K562 (cell line): ENCODE results near the gene OGFR. TPM values are rescaled to one million over a fixed set of nuclear protein-coding genes. Genes with fewer than 3 reads are reported as not detected.

Experiments
- CBX5 ChIP-seq: IDR thresholded peaks from 2 replicates; pipeline ENCODE4 v1.6.1; 2014; ENCODE audit warnings: low read depth, borderline replicate concordance
- CHD1 ChIP-seq: fragments of 200-600 bp; sonication (generic); IDR thresholded peaks from one replicate; pipeline ENCODE4 v1.6.1; 2012; ENCODE audit warnings: mild to moderate bottlenecking, moderate library complexity, low read length, inconsistent platforms
- CTCF ChIP-seq, 3 experiments: IDR thresholded peaks in 2 of 3; conservative IDR thresholded peaks in 1 of 3; 2 replicates each; pipeline ENCODE4 v1.5.1; 2011 to 2012; ENCODE audit warnings: low read length in 3 of 3, mild to moderate bottlenecking in 3 of 3, control low read depth in 2 of 3, improper control_type of control experiment in 1 of 3, inconsistent platforms in 1 of 3, low read depth in 1 of 3, mixed read lengths in 1 of 3, moderate library complexity in 1 of 3; ENCODE audit not compliant: insufficient read depth in 2 of 3
- ERF ChIP-seq: fragments of 450-650 bp; formaldehyde crosslinking; IDR thresholded peaks from 2 replicates; pipeline ENCODE4 v1.4.0; 2020; ENCODE audit warnings: mild to moderate bottlenecking, mixed read lengths
- HMGN3 ChIP-seq: IDR thresholded peaks from 2 replicates; pipeline ENCODE4 v1.6.1; 2011; ENCODE audit warnings: borderline replicate concordance, low read depth, mild to moderate bottlenecking, mixed read lengths, low read length; ENCODE audit not compliant: insufficient read length; ENCODE audit errors: extremely low read depth
- IRF9 ChIP-seq: fragments of 450-650 bp; IDR thresholded peaks from 2 replicates; pipeline ENCODE4 v1.6.1; 2016; ENCODE audit warnings: missing biosample characterization, missing genetic modification characterization
- NR4A1 ChIP-seq, 2 experiments: fragments of 250-450 bp in 1 of 2; fragments of 450-650 bp in 1 of 2; sonication (Bioruptor Pico) in 1 of 2; IDR thresholded peaks; 2 replicates each; pipeline versions ENCODE4 v1.4.0 to v1.6.1; 2016 to 2020; ENCODE audit warnings: mild to moderate bottlenecking in 2 of 2, missing compliant biosample characterization in 1 of 2, missing genetic modification characterization in 1 of 2, moderate library complexity in 1 of 2
- POLR2H ChIP-seq: IDR thresholded peaks from 2 replicates; pipeline ENCODE4 v1.6.1; 2016; ENCODE audit warnings: missing genetic modification characterization, low read depth, mild to moderate bottlenecking, control low read depth, missing compliant biosample characterization, moderate library complexity
- PURB ChIP-seq: sonication (generic); formaldehyde crosslinking; IDR thresholded peaks from 2 replicates; pipeline ENCODE4 v1.9.0; 2021; ENCODE audit warnings: low read depth, mild to moderate bottlenecking, missing genetic modification reagents
- REST ChIP-seq, 2 experiments: fragments of 450-650 bp; formaldehyde crosslinking in 1 of 2; IDR thresholded peaks; 2 replicates each; pipeline versions ENCODE4 v1.4.0 to v1.6.1; 2014 to 2020; ENCODE audit warnings: mild to moderate bottlenecking in 2 of 2, borderline replicate concordance in 1 of 2, low read depth in 1 of 2
- TAL1 ChIP-seq: fragments of 450-650 bp; IDR thresholded peaks from 2 replicates; pipeline ENCODE4 v1.6.1; 2016; ENCODE audit warnings: mild to moderate bottlenecking
- ZBTB2 ChIP-seq: fragments of 450-650 bp; IDR thresholded peaks from 2 replicates; pipeline ENCODE4 v1.6.1; 2016; ENCODE audit warnings: antibody characterized with exemption
- ZNF217 ChIP-seq: sonication (generic); formaldehyde crosslinking; IDR thresholded peaks from 2 replicates; pipeline ENCODE4 v1.8.0; 2022; ENCODE audit warnings: mild to moderate bottlenecking, missing genetic modification reagents
- ZNF263 ChIP-seq: sonication (generic); formaldehyde crosslinking; IDR thresholded peaks from 2 replicates; pipeline ENCODE4 v1.8.0; 2022; ENCODE audit warnings: mild to moderate bottlenecking, missing genetic modification reagents, borderline replicate concordance
- ZNF436 ChIP-seq: fragments of 250-450, 450-650 bp; sonication (Bioruptor Pico); formaldehyde crosslinking; IDR thresholded peaks from 2 replicates; pipeline ENCODE4 v1.7.0; 2020; ENCODE audit warnings: mild to moderate bottlenecking
- polyA plus RNA-seq, 8 experiments: library from polyadenylated mRNA; depleted of rRNA in 4 of 8; stranded (reverse) in 5 of 8; unstranded in 3 of 8; fragments of >200 nt; fragmentation: Nextera tagmentation in 2 of 8; fragmentation: Illumina TruSeq in 1 of 8; extraction: Ambion mirVana in 2 of 8; extraction: Trizol in 1 of 8; gene quantifications; 2 replicates each; pipeline versions ENCODE4 v1.2.1 to v1.2.3, GENCODE V29; 2011 to 2014; ENCODE audit warnings: inconsistent platforms in 1 of 8, missing spikeins in 1 of 8
- total RNA-seq, 7 experiments: library from RNA; depleted of rRNA in 6 of 7; stranded (reverse); fragments of >200 nt in 6 of 7; fragmentation: Illumina TruSeq in 2 of 7; extraction: Trizol in 2 of 7; gene quantifications; 2 replicates each; pipeline versions ENCODE4 v1.2.1 to v1.2.3, GENCODE V29; 2011 to 2021; ENCODE audit warnings: low replicate concordance in 1 of 7

The OGFR gene
- total and polyA plus RNA-seq, 9 of the 15 experiments (the other 6 are each of a cell fraction or from before 2014, with no cell fraction given): 0.39 to 56.3 (median 17.5) TPM

- TF ChIP-seq REST (IDR thresholded peaks at IDR 0.05; ENCODE audit: borderline replicate concordance) (no peak), REST (CRISPR knock-in tag; IDR thresholded peaks at IDR 0.05; ENCODE audit: low read depth) (no peak), TAL1 (no peak), IRF9 (tag) (no peak), PURB (CRISPR knock-in tag) (no peak), ZNF217 (no peak), HMGN3 (no peak), ZNF263 (CRISPR knock-in tag) (peak; percentile 92), POLR2H (tag) (no peak), ERF (no peak), ZBTB2 (no peak), ZNF436 (CRISPR knock-in tag) (no peak), NR4A1 (CRISPR knock-in tag; IDR thresholded peaks at IDR 0.05) (no peak), NR4A1 (tag; IDR thresholded peaks at IDR 0.05) (no peak), CBX5 (no peak), CHD1 (no peak), CTCF (IDR thresholded peaks at IDR 0.05 in 2 of 3, conservative IDR thresholded peaks at IDR 0.05 in 1 of 3; ENCODE audit: insufficient read depth in 2 of 3, low read depth in 1 of 3, low read length in 3 of 3) (no peak)
Measured at GRCh38 chr20:62804627-62805154, at the start of gene OGFR (continued).
